Measurements from ENCODE around the gene PLK3.
A peak's percentile ranks its signal among the peaks of the same experiment; 100 is the strongest.
"Not testable (repeated sequence)": the region's sequence is repeated elsewhere in the genome, so short reads cannot be mapped to it uniquely, and the experiment has no call there.

Gene PLK3

GRCh38 chr1:44787506-44787905 is 12.7 kb upstream of the PLK3 start:
- DNase-seq (ENCODE audit: low read depth, low spot score), result no peak

- no peak for DNase-seq (ENCODE audit: low read depth, low spot score)
These were observed 11.9 kb upstream of the PLK3 start, which contains the start of gene BEST4 for GRCh38 chr1:44788120-44788860. BEST4 (minus strand) TSS chr1:44788170; CDS start chr1:44787705, 465 bp downstream.

- no peak for DNase-seq (ENCODE audit: low read depth, low spot score)
These were observed 9.0 kb upstream of the PLK3 start for GRCh38 chr1:44790968-44791801.

GRCh38 chr1:44792736-44793502 is 7.3 kb upstream of the PLK3 start:
- no peak for DNase-seq (ENCODE audit: low read depth, low spot score)

GRCh38 chr1:44797886-44798285 is 2.3 kb upstream of the PLK3 start:
- DNase-seq (ENCODE audit: low read depth, low spot score), result not testable (repeated sequence)

GRCh38 chr1:44798481-44799365 is 1.5 kb upstream of the PLK3 start:
- DNase-seq (ENCODE audit: low read depth, low spot score), result no peak

GRCh38 chr1:44801491-44802305 is 1.5 kb downstream of the PLK3 start:
- DNase-seq (ENCODE audit: low read depth, low spot score), result no peak

- no peak for DNase-seq (ENCODE audit: low read depth, low spot score)
These were observed 2.3 kb downstream of the PLK3 start for GRCh38 chr1:44802306-44803061.

- DNase-seq (ENCODE audit: low read depth, low spot score), result no peak
These were observed 2.8 kb downstream of the PLK3 start for GRCh38 chr1:44803062-44803311.

GRCh38 chr1:44803312-44804095 is 3.3 kb downstream of the PLK3 start:
- no peak for DNase-seq (ENCODE audit: low read depth, low spot score)

GRCh38 chr1:44805311-44806024 is 5.3 kb downstream of the PLK3 start:
- DNase-seq (ENCODE audit: low read depth, low spot score), result no peak

GRCh38 chr1:44806025-44806703 is 6.0 kb downstream of the PLK3 start:
- DNase-seq (ENCODE audit: low read depth, low spot score), result no peak

- DNase-seq (ENCODE audit: low read depth, low spot score), result no peak
These were observed 6.7 kb downstream of the PLK3 start, which contains the start of gene DYNLT4 for GRCh38 chr1:44806704-44807363. DYNLT4 (minus strand) TSS chr1:44807351; CDS start chr1:44806668, 683 bp downstream.

GRCh38 chr1:44807364-44808062 is 7.3 kb downstream of the PLK3 start:
- peak; percentile 99 for DNase-seq (ENCODE audit: low read depth, low spot score)

- no peak for DNase-seq (ENCODE audit: low read depth, low spot score)
These were observed 8.1 kb downstream of the PLK3 start, which contains the start of gene BTBD19 for GRCh38 chr1:44808063-44808937. BTBD19 (plus strand) TSS chr1:44808523; CDS start chr1:44808821, 298 bp downstream.
